ENCODE results near the gene CD320. TPM values are rescaled to one million over a fixed set of nuclear protein-coding genes. Genes with fewer than 3 reads are reported as not detected.

The CD320 gene
- total and polyA plus RNA-seq, 10 of the 15 experiments (the other 5 are each of a cell fraction or from before 2014, with no cell fraction given): 1.1 to 134 (median 46.5) TPM

- TF ChIP-seq TCF3 (IDR thresholded peaks at IDR 0.05; ENCODE audit: borderline replicate concordance, insufficient read depth, low read depth, low read length) (no peak), EP300 (IDR thresholded peaks at IDR 0.05; ENCODE audit: borderline replicate concordance in 1 of 2, control insufficient read depth in 1 of 2, low read depth in 2 of 2, low read length in 2 of 2) (no peak), MLLT1 (IDR thresholded peaks at IDR 0.05) (no peak), RAD21 (IDR thresholded peaks at IDR 0.05; ENCODE audit: insufficient read depth, low read depth, low read length) (no peak), ZNF384 (IDR thresholded peaks at IDR 0.05; ENCODE audit: borderline replicate concordance, low read depth, low read length) (no peak), ZNF622 (IDR thresholded peaks at IDR 0.05) (no peak), NFIC (IDR thresholded peaks at IDR 0.05; ENCODE audit: low read depth, low read length) (no peak)
Observed at GRCh38 chr19:8343483-8343844, 35.3 kb upstream of the CD320 start (continued).

GRCh38 chr19:8342684-8343482, 34.7 kb upstream of the CD320 start, which contains the start of gene KANK3:
Gene KANK3, minus strand, starts transcription at chr19:8343262. Its CDS starts 5,434 bp downstream, at chr19:8337828.
- H3K36me3 ChIP-seq (ENCODE audit: control insufficient read depth in 2 of 2, insufficient read depth in 2 of 2, low read length in 1 of 2): no peaks in the 10 kb centered on the region
- no peak for FAIRE-seq
- ChIA-PET CTCF (no interaction called here), SMC1A (ENCODE audit: uncharacterized antibody, unreplicated experiment) (no interaction called here), RAD21 (ENCODE audit: unreplicated experiment) (no interaction called here), POLR2A (interaction anchor here (1.0 kb wide), 1 partner anchor 103 kb away, joined by 3 read pairs; no protein-coding TSS in a partner anchor)
- peak within 1 kb of the TSS; percentile 66 for H2AFZ ChIP-seq (ENCODE audit: control insufficient read depth, low read depth, low read length)
- H3K27me3 ChIP-seq (replicated peaks in 1 of 2; ENCODE audit: control insufficient read depth in 2 of 2, insufficient read depth in 2 of 2, low read length in 1 of 2): no peaks in the 10 kb centered on the region; a peak in 2 of 4 replicates
- no TSS peak for BruUV-seq (replicated peaks)
- H3K4me1 ChIP-seq (ENCODE audit: control insufficient read depth, insufficient read depth, low read length): peaks cover 3% of the 10 kb centered on the region
- WGBS (ENCODE audit: insufficient coverage, insufficient replicate concordance, low lambda C conversion rate, missing lambda C conversion rate): 6% methylated on average over 57 of the region's 65 CpGs
- H3K27ac ChIP-seq (ENCODE audit: control insufficient read depth, insufficient read depth): no peak within 1 kb of the TSS
- no peaks in the 10 kb centered on the region for H3K9me3 ChIP-seq (replicated peaks; ENCODE audit: control insufficient read depth, insufficient read depth, low read length)
- peak within 1 kb of the TSS; percentile 60 for H3K4me3 ChIP-seq
- H3K79me2 ChIP-seq (ENCODE audit: control insufficient read depth, insufficient read depth, low read length): no peaks in the 10 kb centered on the region
- peak; percentile 55 for DNase-seq (ENCODE audit: low read depth, low spot score)
- in situ Hi-C loops (cut with MboI) (no loop called here), intact Hi-C loops (cut with micrococcal nuclease; ENCODE audit: unreplicated experiment) (no loop called here)
- no peak within 1 kb of the TSS for H3K9ac ChIP-seq (ENCODE audit: control insufficient read depth, insufficient read depth, low read length)
- peak within 1 kb of the TSS; percentile 92 for H3K4me2 ChIP-seq (ENCODE audit: control insufficient read depth, insufficient read depth)
- no peaks in the 10 kb centered on the region for H4K20me1 ChIP-seq (ENCODE audit: control insufficient read depth, insufficient read depth)
- peak; percentile 100 for ATAC-seq
- TF ChIP-seq IRF5 (IDR thresholded peaks at IDR 0.05; ENCODE audit: borderline replicate concordance): no peak
- TF ChIP-seq POLR2AphosphoS2 (IDR thresholded peaks at IDR 0.05; ENCODE audit: low read depth, low read length): no peak
- TF ChIP-seq KDM1A (IDR thresholded peaks at IDR 0.05; ENCODE audit: borderline replicate concordance): no peak
- peak; percentile 99 for TF ChIP-seq PKNOX1 (IDR thresholded peaks at IDR 0.05)
- TF ChIP-seq IKZF1 (conservative IDR thresholded peaks at IDR 0.05): peak; percentile 81
- TF ChIP-seq NFIC (IDR thresholded peaks at IDR 0.05; ENCODE audit: low read depth, low read length): no peak
- peak; percentile 89 for TF ChIP-seq NFYB (IDR thresholded peaks at IDR 0.05; ENCODE audit: insufficient read depth, low read depth, low read length)
- TF ChIP-seq CHD2 (IDR thresholded peaks at IDR 0.05; ENCODE audit: borderline replicate concordance, low read depth, low read length): peak; percentile 88
- TF ChIP-seq DPF2 (IDR thresholded peaks at IDR 0.05): peak; percentile 93; the same call in 1 of the 2 replicates
- TF ChIP-seq FOS (IDR thresholded peaks at IDR 0.05; ENCODE audit: borderline replicate concordance, extremely low read depth, insufficient read length): peak; percentile 68
- TF ChIP-seq IRF3 (IDR thresholded peaks at IDR 0.05): peak; percentile 84
